Heart left ventricle (tissue), 13 donors: Measurements from ENCODE around the gene NOP53.

ENCODE experiments used
- POLR2A ChIP-seq, 2 donors: fragments of 450-650 bp; IDR thresholded peaks; one replicate each; pipeline ENCODE4 v1.6.1; 2017; ENCODE audit warnings: antibody characterized with exemption in 2 of 2, mild to moderate bottlenecking in 2 of 2, moderate library complexity in 2 of 2
- TF ChIP-seq, protein P1 (sequence below), 12 donors: fragments of 200-600 bp; sonication (generic) in 4 of 12; IDR thresholded peaks; one replicate each; pipeline versions ENCODE4 v1.5.0 to v1.8.0; 2018 to 2022; ENCODE audit warnings: antibody characterized with exemption in 12 of 12, mild to moderate bottlenecking in 5 of 12
- donor health status: ischemic (EF 13 %, LVEDD 7.1; RV severe dilation, severe dysfunction).
- donor health status: DM: no; HTN: yes; CAD: no.
- donor health status: DM: no; HTN: no; CAD: no.
- donor health status: ischemic (EF 25% LVEDD 6.9; RV normal size, moderate dysfunction).
- donor health status: ischemic (EF 25% LVEDD 5.7; RV mildly dilated, moderate dysfunction).
- donor health status: ischemic (EF 35%, LVEDD 5.7; RV mildly dilated, moderate dysfunction).
- donor health status: nonischemic (EF 11% LVEDD 7.7; RV severe dilation, severe dysfunction).
- donor health status: DM: yes; HTN: yes; CAD: no.
- donor health status: PGD.
- donor health status: ischemic (EF 29% LVEDD 5.4; RV normal size, mild dysfunction).
- donor health status: nonischemic (EF 23%, LVEDD 6.1; RV moderate dilation, normal function).

- no peak for TF ChIP-seq POLR2A (IDR thresholded peaks at IDR 0.05)
- TF ChIP-seq, protein P1, sequence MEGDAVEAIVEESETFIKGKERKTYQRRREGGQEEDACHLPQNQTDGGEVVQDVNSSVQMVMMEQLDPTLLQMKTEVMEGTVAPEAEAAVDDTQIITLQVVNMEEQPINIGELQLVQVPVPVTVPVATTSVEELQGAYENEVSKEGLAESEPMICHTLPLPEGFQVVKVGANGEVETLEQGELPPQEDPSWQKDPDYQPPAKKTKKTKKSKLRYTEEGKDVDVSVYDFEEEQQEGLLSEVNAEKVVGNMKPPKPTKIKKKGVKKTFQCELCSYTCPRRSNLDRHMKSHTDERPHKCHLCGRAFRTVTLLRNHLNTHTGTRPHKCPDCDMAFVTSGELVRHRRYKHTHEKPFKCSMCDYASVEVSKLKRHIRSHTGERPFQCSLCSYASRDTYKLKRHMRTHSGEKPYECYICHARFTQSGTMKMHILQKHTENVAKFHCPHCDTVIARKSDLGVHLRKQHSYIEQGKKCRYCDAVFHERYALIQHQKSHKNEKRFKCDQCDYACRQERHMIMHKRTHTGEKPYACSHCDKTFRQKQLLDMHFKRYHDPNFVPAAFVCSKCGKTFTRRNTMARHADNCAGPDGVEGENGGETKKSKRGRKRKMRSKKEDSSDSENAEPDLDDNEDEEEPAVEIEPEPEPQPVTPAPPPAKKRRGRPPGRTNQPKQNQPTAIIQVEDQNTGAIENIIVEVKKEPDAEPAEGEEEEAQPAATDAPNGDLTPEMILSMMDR (IDR thresholded peaks at IDR 0.05) = no peak
Measured at GRCh38 chr19:47735131-47735530, 10.2 kb upstream of the NOP53 start.
